HEK293T (cell line): ENCODE measurements around the gene DERL3.

Experiments
- ARNT ChIP-seq: fragments of 450-650 bp; IDR thresholded peaks from 2 replicates; pipeline ENCODE4 v1.6.1; 2017; ENCODE audit warnings: mild to moderate bottlenecking
- BHLHE40 ChIP-seq: fragments of 450-650 bp; IDR thresholded peaks from 2 replicates; pipeline ENCODE4 v1.6.1; 2016; ENCODE audit warnings: mild to moderate bottlenecking, moderate library complexity, borderline replicate concordance
- CTBP1 ChIP-seq: fragments of 450-650 bp; IDR thresholded peaks from 2 replicates; pipeline ENCODE4 v1.6.1; 2016; ENCODE audit warnings: borderline replicate concordance
- ELF4 ChIP-seq: fragments of 450-650 bp; IDR thresholded peaks from 2 replicates; pipeline ENCODE4 v1.6.1; 2017; ENCODE audit warnings: antibody characterized with exemption
- FOXA1 ChIP-seq: fragments of 450-650 bp; IDR thresholded peaks from 2 replicates; pipeline ENCODE4 v1.6.1; 2016; ENCODE audit warnings: mild to moderate bottlenecking
- FOXK2 ChIP-seq: fragments of 450-650 bp; IDR thresholded peaks from 2 replicates; pipeline ENCODE4 v1.6.1; 2016; ENCODE audit warnings: mild to moderate bottlenecking
- FOXM1 ChIP-seq: fragments of 450-650 bp; IDR thresholded peaks from 2 replicates; pipeline ENCODE4 v1.6.1; 2017; ENCODE audit warnings: mild to moderate bottlenecking, borderline replicate concordance
- L3MBTL2 ChIP-seq: fragments of 450-650 bp; conservative IDR thresholded peaks from 2 replicates; pipeline ENCODE4 v1.6.1; 2016; ENCODE audit warnings: mild to moderate bottlenecking
- NFRKB ChIP-seq: fragments of 450-650 bp; IDR thresholded peaks from 2 replicates; pipeline ENCODE4 v1.6.1; 2016; ENCODE audit warnings: mild to moderate bottlenecking, moderate library complexity
- SP1 ChIP-seq: fragments of 450-650 bp; IDR thresholded peaks from 2 replicates; pipeline ENCODE4 v1.6.1; 2017
- SUZ12 ChIP-seq: fragments of 450-650 bp; IDR thresholded peaks from 2 replicates; pipeline ENCODE4 v1.6.1; 2016; ENCODE audit warnings: mild to moderate bottlenecking
- ZNF384 ChIP-seq: fragments of 450-650 bp; IDR thresholded peaks from 2 replicates; pipeline ENCODE4 v1.6.1; 2016
- TF ChIP-seq, protein P1 (sequence below): fragments of 450-650 bp; IDR thresholded peaks from 2 replicates; pipeline ENCODE4 v1.6.1; 2016

DNA sequence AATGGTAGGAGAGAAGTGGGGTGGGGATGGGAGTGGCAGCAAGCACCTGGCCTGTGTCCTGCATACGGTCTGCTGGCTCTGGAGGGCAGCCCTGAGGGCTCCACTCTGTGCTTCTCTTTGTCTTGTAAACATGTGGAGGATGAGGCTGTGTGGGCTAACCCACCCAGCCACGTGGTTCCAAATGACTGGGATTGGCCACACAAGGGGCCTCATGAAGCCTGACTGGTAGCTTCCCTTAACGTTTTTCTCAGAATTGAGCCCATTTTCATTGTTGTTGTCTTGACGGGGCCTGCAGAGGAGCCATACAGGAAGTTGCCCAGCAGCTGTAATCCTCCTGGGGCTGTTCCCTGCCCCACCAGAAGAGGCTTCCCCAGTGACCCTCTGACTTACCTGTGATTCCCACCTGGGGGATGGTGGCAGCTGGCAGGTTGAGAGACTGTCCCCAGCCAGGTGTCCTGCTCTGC lies 18.0 kb downstream of the DERL3 start:
- TF ChIP-seq SUZ12 (no peak), BHLHE40 (no peak), SP1 (no peak), FOXA1 (no peak), FOXK2 (no peak), NFRKB (no peak), FOXM1 (no peak), L3MBTL2 (no peak), ZNF384 (no peak), ARNT (no peak), ELF4 (no peak), CTBP1 (no peak)
- TF ChIP-seq, protein P1, sequence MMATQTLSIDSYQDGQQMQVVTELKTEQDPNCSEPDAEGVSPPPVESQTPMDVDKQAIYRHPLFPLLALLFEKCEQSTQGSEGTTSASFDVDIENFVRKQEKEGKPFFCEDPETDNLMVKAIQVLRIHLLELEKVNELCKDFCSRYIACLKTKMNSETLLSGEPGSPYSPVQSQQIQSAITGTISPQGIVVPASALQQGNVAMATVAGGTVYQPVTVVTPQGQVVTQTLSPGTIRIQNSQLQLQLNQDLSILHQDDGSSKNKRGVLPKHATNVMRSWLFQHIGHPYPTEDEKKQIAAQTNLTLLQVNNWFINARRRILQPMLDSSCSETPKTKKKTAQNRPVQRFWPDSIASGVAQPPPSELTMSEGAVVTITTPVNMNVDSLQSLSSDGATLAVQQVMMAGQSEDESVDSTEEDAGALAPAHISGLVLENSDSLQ = no peak
